Activated CD4-positive, alpha-beta memory T cell treated with anti-CD3 and anti-CD28 coated beads, Interleukin-2, amount 10 ng/mL, durations not matched to agents 7 days and 5 days (primary cell): Measurements from ENCODE around the gene CACNB2. TPM values are rescaled to one million over a fixed set of nuclear protein-coding genes. Genes with fewer than 3 reads are reported as not detected.
"Not testable (repeated sequence)": the region's sequence is repeated elsewhere in the genome, so short reads cannot be mapped to it uniquely, and the experiment has no call there.

Source experiments
- CTCF ChIA-PET: fragments of 350-600 bp; sonication (Branson Sonifier 250); formaldehyde crosslinking; loops from one replicate; lab custom pipeline; 2021; ENCODE audit warnings: antibody characterized with exemption, inconsistent platforms; lab: Charles Lee
- POLR2A ChIA-PET: fragments of 350-600 bp; sonication (Branson Sonifier 250); formaldehyde crosslinking; loops from one replicate; lab custom pipeline; 2021; ENCODE audit warnings: antibody characterized with exemption; lab: Charles Lee
- DNase-seq: peaks from one replicate; pipeline ENCODE4 v3.0.0-alpha.2; 2020
- H3K27ac Mint-ChIP-seq: one replicate; pipeline ENCODE4 v1.8.0; 2021; ENCODE audit warnings: mild to moderate bottlenecking, mixed read lengths
- H3K27me3 Mint-ChIP-seq: one replicate; pipeline ENCODE4 v1.8.0; 2021; ENCODE audit warnings: mixed read lengths
- H3K36me3 Mint-ChIP-seq: one replicate; pipeline ENCODE4 v1.8.0; 2021; ENCODE audit warnings: low read depth, mixed read lengths
- H3K4me1 Mint-ChIP-seq: one replicate; pipeline ENCODE4 v1.8.0; 2021; ENCODE audit warnings: mixed read lengths
- H3K4me3 Mint-ChIP-seq: one replicate; pipeline ENCODE4 v1.8.0; 2021; ENCODE audit warnings: mild to moderate bottlenecking, mixed read lengths
- H3K9me3 Mint-ChIP-seq: one replicate; pipeline ENCODE4 v1.8.0; 2021; ENCODE audit warnings: mixed read lengths
- total RNA-seq, 2 experiments: library from RNA; stranded (reverse); gene quantifications; one replicate each; pipeline ENCODE4 v1.2.3, GENCODE V29; 2021

The CACNB2 gene
- total RNA-seq, 2 experiments from 2014 or later = not detected

- POLR2A ChIA-PET = no interaction called here
- no peak overlapping the region for H3K27ac Mint-ChIP-seq
- no peaks in the 10 kb centered on the region for H3K27me3 Mint-ChIP-seq
- H3K4me1 Mint-ChIP-seq = no peaks in the 10 kb centered on the region
- DNase-seq = no peak
- H3K4me3 Mint-ChIP-seq = no peak overlapping the region
- no peaks in the 10 kb centered on the region for H3K36me3 Mint-ChIP-seq
- H3K9me3 Mint-ChIP-seq = no peaks in the 10 kb centered on the region
- CTCF ChIA-PET = no interaction called here
Measured at GRCh38 chr10:18436902-18437301, 296.7 kb downstream of the CACNB2 start.

GRCh38 chr10:18437486-18437885 lies 297.3 kb downstream of the CACNB2 start:
- Mint-ChIP-seq H3K36me3 (no peaks in the 10 kb centered on the region), H3K4me3 (no peak overlapping the region), H3K4me1 (no peaks in the 10 kb centered on the region), H3K27ac (no peak overlapping the region), H3K9me3 (no peaks in the 10 kb centered on the region), H3K27me3 (no peaks in the 10 kb centered on the region)
- no peak for DNase-seq
- ChIA-PET POLR2A (no interaction called here), CTCF (no interaction called here)

GRCh38 chr10:18438361-18439126 lies 298.3 kb downstream of the CACNB2 start:
- H3K27me3 Mint-ChIP-seq = no peaks in the 10 kb centered on the region
- POLR2A ChIA-PET = no interaction called here
- CTCF ChIA-PET = no interaction called here
- H3K4me3 Mint-ChIP-seq = no peak overlapping the region
- no peaks in the 10 kb centered on the region for H3K36me3 Mint-ChIP-seq
- DNase-seq = no peak
- no peak overlapping the region for H3K27ac Mint-ChIP-seq
- H3K9me3 Mint-ChIP-seq = no peaks in the 10 kb centered on the region
- no peaks in the 10 kb centered on the region for H3K4me1 Mint-ChIP-seq

GRCh38 chr10:18439601-18440000 lies 299.4 kb downstream of the CACNB2 start:
- H3K36me3 Mint-ChIP-seq = no peaks in the 10 kb centered on the region
- H3K4me1 Mint-ChIP-seq = no peaks in the 10 kb centered on the region
- ChIA-PET CTCF (no interaction called here), POLR2A (no interaction called here)
- H3K4me3 Mint-ChIP-seq = no peak overlapping the region
- H3K27ac Mint-ChIP-seq = no peak overlapping the region
- peaks cover 2% of the 10 kb centered on the region for H3K9me3 Mint-ChIP-seq
- H3K27me3 Mint-ChIP-seq = no peaks in the 10 kb centered on the region
- no peak for DNase-seq

DNA sequence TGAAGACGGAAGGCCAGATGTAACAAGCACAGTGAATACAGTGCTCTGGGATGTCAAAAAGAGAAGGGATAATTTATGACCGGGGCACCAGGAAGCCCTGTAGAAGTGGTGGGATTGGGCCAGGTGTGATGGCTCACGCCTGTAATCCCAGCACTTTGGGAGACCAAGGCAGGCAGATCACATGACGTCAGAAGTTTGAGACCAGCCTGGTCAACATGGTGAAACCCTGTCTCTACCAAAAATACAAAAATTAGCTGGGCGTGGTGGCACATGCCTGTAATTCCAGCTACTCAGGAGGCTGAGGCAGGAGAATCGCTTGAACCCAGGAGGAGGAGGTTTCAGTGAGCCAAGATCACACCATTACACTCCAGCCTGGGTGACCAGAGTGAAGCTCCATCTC lies 305.4 kb downstream of the CACNB2 start:
- H3K27me3 Mint-ChIP-seq, H3K9me3 Mint-ChIP-seq, H3K4me1 Mint-ChIP-seq, DNase-seq, POLR2A ChIA-PET, CTCF ChIA-PET, H3K27ac Mint-ChIP-seq, H3K36me3 Mint-ChIP-seq, H3K4me3 Mint-ChIP-seq: not testable (repeated sequence)

GRCh38 chr10:18446205-18446604 lies 306.0 kb downstream of the CACNB2 start:
- Mint-ChIP-seq H3K27me3 (no peaks in the 10 kb centered on the region), H3K9me3 (peaks cover 2% of the 10 kb centered on the region), H3K4me3 (no peak overlapping the region), H3K4me1 (no peaks in the 10 kb centered on the region), H3K27ac (no peak overlapping the region), H3K36me3 (no peaks in the 10 kb centered on the region)
- ChIA-PET CTCF (no interaction called here), POLR2A (no interaction called here)
- no peak for DNase-seq

DNA sequence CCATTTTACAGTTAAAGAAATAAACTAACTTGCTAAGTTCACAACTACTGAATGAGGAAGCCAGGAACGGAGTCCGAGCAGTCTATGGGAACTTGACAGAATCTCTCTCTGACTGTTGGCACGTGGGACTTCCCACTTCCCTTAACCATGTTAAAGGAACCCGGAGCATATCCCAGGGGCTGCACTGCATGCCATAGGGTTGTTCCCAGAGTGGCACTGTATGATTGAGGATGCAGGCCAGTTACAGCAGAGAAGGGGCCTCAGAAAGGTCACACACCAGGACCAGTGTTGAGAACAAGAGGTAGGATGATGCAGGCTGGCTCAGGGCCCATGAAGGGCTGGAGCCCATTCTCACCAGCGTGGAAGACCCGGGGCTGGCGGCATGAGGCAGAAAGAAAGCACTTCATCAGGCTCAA lies 309.4 kb downstream of the CACNB2 start:
- Mint-ChIP-seq H3K36me3 (no peaks in the 10 kb centered on the region), H3K9me3 (no peaks in the 10 kb centered on the region), H3K27me3 (peaks cover 1% of the 10 kb centered on the region), H3K27ac (no peak overlapping the region), H3K4me3 (no peak overlapping the region), H3K4me1 (no peaks in the 10 kb centered on the region)
- no peak for DNase-seq
- POLR2A ChIA-PET = no interaction called here
- CTCF ChIA-PET = no interaction called here

DNA sequence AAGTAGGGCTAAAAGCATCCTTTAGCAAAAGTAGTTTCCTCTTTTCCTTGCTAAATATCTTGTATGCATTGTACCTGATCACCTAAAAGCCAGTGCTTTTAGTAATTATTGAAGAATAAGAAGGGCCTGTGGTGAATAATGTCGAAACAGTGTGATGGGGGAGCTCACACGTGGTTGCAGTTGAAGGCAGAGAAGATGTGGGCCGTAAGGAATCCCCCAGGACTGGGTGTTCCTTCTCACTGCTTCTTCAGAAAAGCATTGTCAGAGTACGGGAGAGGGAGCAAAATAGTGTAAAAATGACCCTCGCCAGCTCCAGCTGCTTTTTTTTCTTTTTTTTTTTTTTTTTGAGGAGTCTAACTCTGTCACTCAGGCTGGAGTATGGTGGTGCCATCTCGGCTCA lies 310.1 kb downstream of the CACNB2 start:
- ChIA-PET POLR2A (no interaction called here), CTCF (no interaction called here)
- Mint-ChIP-seq H3K27me3 (peaks cover 1% of the 10 kb centered on the region), H3K36me3 (no peaks in the 10 kb centered on the region), H3K4me3 (no peak overlapping the region), H3K27ac (no peak overlapping the region), H3K9me3 (no peaks in the 10 kb centered on the region), H3K4me1 (peaks cover 4% of the 10 kb centered on the region)
- no peak for DNase-seq

DNA sequence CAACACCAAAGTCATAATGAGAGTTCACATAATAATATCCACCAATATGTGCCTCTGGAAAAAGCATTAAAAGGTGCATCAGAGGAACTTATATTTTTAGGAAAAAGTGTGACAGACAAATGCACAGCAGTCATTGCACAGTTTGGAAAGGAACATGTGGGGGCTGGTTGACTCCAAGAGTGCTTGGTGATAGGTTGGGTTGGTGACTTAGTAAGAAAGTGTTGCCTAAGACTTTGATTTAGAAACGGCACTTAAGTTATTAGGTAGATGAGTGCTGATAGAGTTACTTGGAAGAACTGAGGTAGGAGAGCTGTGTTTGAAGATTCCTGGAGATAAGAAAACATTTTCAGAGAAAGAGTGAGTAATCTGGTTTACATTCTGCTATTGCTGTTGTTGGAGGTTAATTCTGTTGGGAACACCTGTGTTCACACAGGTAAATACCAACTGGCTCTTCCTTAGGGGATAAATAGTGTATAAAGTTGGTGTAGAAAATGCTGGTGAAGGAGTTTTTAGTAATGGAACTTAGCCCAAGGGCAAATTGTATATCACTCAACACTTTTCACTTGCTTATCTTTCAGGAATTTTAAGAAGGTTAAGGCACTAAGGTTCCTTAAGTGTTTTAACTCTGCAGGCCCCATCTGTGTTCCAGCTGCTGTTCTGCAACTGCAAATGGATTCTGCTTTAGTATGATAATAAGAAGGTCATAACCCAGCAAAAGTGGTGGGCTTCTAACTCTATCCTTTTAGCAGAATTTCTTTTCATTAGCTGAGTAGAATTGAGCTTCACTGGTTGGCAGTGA lies 315.1 kb downstream of the CACNB2 start:
- no peak overlapping the region for H3K4me3 Mint-ChIP-seq
- H3K27ac Mint-ChIP-seq = no peak overlapping the region
- H3K36me3 Mint-ChIP-seq = no peaks in the 10 kb centered on the region
- H3K9me3 Mint-ChIP-seq = no peaks in the 10 kb centered on the region
- H3K4me1 Mint-ChIP-seq = peaks cover 6% of the 10 kb centered on the region
- no peak for DNase-seq
- POLR2A ChIA-PET = no interaction called here
- peaks cover 1% of the 10 kb centered on the region for H3K27me3 Mint-ChIP-seq
- CTCF ChIA-PET = no interaction called here

DNA sequence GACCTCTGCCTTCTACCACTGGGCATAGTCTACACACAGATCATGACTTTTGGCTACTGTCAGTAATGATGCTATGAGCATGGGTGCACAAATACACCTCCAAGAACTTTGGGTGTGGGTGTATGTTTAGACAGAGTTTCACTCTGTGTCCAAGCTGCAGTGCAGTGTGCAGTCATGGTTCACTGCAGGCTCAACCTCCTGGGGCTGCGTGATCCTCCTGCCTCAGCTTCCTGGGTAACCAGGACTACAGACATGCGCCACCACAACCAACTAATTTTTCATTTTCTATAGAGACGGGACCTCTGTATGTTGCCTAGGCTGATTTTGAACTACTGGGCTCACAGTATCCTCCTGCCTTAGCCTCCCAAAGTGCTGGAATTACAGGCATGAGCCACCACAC lies 316.8 kb downstream of the CACNB2 start:
- Mint-ChIP-seq H3K9me3 (no peaks in the 10 kb centered on the region), H3K4me3 (no peak overlapping the region), H3K27me3 (peaks cover 1% of the 10 kb centered on the region), H3K27ac (no peak overlapping the region), H3K4me1 (peaks cover 6% of the 10 kb centered on the region), H3K36me3 (no peaks in the 10 kb centered on the region)
- POLR2A ChIA-PET = no interaction called here
- CTCF ChIA-PET = no interaction called here
- no peak for DNase-seq

GRCh38 chr10:18460032-18460431 lies 319.8 kb downstream of the CACNB2 start:
- H3K9me3 Mint-ChIP-seq = peaks cover 2% of the 10 kb centered on the region
- H3K27ac Mint-ChIP-seq = no peak overlapping the region
- H3K27me3 Mint-ChIP-seq = peaks cover 5% of the 10 kb centered on the region
- H3K36me3 Mint-ChIP-seq = no peaks in the 10 kb centered on the region
- POLR2A ChIA-PET = no interaction called here
- DNase-seq = no peak
- CTCF ChIA-PET = no interaction called here
- peaks cover 5% of the 10 kb centered on the region for H3K4me1 Mint-ChIP-seq
- no peak overlapping the region for H3K4me3 Mint-ChIP-seq

DNA sequence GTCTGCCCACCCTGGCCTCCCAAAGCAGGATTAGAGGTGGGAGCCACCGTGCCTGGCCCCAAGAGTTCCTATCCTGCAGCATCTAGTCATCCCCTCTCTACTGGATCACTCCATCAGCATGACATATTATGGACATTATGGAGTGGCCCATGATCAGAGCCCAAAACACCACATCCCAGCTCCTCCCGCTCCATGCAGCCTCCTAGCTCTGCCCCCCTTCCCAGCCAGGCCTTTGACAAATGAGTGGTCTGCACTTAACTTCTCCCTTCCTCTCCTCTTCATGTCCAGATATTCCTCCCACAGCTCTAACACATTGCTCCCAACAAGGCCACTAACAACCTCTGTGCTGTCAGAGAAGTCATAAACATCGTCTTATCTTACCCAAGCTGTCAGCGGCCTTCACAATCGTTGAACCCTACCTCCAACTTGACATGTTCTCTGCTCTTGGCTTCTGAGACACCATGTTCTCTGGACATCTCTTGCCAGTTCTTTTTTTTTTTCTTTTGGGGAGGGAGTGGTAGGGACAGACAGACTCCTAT lies 323.5 kb downstream of the CACNB2 start:
- peaks cover 5% of the 10 kb centered on the region for H3K27me3 Mint-ChIP-seq
- no peak for DNase-seq
- H3K9me3 Mint-ChIP-seq = peaks cover 2% of the 10 kb centered on the region
- H3K36me3 Mint-ChIP-seq = no peaks in the 10 kb centered on the region
- no peak overlapping the region for H3K27ac Mint-ChIP-seq
- POLR2A ChIA-PET = no interaction called here
- CTCF ChIA-PET = no interaction called here
- H3K4me1 Mint-ChIP-seq = no peaks in the 10 kb centered on the region
- H3K4me3 Mint-ChIP-seq = no peak overlapping the region

DNA sequence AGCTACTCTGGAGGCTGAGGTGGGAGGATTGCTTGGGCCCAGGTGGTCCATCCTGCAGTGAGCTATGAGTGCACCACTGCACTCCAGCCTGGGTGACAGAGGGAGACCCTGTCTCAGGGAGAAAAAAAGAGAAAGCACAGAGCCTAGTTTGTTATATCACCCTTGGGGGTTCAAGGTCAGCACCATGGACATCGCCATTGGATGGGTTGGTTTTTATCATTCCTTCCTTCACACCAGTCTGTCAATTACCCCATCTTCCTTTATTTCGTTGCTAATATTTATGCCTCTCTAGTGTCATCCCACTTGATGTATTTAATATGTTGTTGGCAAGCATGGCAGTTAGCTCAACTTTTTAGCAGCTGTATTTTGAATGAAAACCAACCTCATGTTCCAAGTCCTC lies 328.9 kb downstream of the CACNB2 start:
- Mint-ChIP-seq H3K36me3 (no peaks in the 10 kb centered on the region), H3K4me3 (no peak overlapping the region), H3K27me3 (peaks cover 5% of the 10 kb centered on the region), H3K27ac (no peak overlapping the region), H3K9me3 (peaks cover 2% of the 10 kb centered on the region), H3K4me1 (peaks cover 3% of the 10 kb centered on the region)
- CTCF ChIA-PET = no interaction called here
- POLR2A ChIA-PET = no interaction called here
- DNase-seq = no peak
